ENCODE measurements around the gene KLHDC8A.
A peak's percentile ranks its signal among the peaks of the same experiment; 100 is the strongest.

The KLHDC8A gene

DNA sequence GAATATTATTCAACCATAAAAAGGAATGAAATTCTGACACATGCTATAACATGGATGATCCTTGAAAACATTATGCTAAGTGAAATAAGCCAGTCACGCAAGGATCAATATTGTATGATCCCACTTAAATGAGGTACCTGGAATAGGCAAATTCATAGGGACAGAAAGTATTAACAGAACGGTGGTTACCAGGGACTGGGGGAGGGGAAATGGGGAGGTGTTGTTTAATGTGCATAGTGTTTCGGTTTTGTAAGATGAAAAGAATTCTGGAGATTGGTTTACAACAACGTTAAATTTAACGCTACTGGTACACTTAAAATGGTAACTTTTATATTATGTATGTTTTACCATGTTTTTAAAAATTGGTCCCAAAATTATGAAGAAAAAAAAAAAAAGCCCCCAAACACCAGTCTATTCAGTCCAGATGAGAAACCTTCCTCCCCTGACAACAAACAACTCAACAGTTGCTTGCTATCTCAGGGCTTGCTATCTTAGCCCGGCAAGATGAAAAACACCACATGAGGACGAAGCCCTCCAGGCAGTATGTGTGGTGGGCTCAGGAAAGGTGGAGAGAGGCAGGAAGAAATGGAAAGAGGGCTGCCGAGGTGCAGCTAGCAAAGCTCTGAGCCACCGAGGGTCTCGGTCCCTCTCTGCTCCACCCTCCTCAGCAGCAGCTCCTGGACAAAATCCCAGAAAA lies 43.7 kb downstream of the KLHDC8A start:
- peaks cover 46% of the 10 kb centered on the region for H3K4me1 ChIP-seq (ENCODE audit: control insufficient read depth, low read depth, low read length)
- H3K4me3 ChIP-seq (ENCODE audit: low read length), result peak overlapping the region; percentile 44
- H3K27me3 ChIP-seq (ENCODE audit: control insufficient read depth, insufficient read depth, low read length), result no peaks in the 10 kb centered on the region
- H3K9me3 ChIP-seq (ENCODE audit: control insufficient read depth, low read depth, low read length), result no peaks in the 10 kb centered on the region
- peak overlapping the region; percentile 92 for H3K27ac ChIP-seq (ENCODE audit: low read length)
- peaks cover 36% of the 10 kb centered on the region for H3K36me3 ChIP-seq (ENCODE audit: control insufficient read depth, low read depth, low read length)
- peak overlapping the region; percentile 75 for H3K9ac ChIP-seq (ENCODE audit: low read length)

DNA sequence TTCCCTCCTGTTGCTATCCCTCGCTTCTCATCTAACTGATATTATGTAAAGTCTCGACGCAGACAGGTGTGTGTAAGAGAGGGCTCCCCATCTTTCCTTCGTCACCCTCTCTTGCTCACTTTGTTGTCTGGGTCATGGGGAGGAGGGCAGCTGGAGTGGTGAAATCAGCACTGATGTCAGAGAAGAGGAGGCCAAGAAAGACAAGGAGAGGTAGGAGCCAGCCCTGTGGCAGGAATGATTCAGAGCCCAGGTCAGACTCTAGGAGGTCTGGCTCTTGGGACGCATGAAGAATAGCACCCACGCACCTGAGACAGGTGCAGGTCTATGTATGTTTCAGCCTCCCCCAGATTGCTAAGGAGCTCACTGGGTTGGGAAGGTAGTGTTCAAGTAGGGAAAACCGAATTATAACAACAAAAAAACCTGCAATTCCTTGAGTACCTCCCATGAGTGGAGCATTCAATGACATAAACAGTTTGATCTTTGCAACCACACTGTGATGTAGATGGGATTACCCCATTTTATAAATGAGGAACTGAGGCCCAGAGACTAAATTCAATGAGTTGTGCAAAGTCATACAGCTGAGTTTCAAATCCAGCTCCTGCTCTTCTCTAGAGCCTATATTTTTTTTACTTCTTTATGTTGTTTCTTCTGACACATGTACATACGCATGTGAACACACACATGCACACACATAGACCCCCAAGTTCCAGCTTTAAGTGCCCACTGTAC lies 45.6 kb downstream of the KLHDC8A start:
- Histone ChIP-seq H3K27me3 (ENCODE audit: control insufficient read depth, insufficient read depth, low read length) (no peaks in the 10 kb centered on the region), H3K4me3 (ENCODE audit: low read length) (no peak overlapping the region), H3K9me3 (ENCODE audit: control insufficient read depth, low read depth, low read length) (no peaks in the 10 kb centered on the region), H3K9ac (ENCODE audit: low read length) (no peak overlapping the region), H3K27ac (ENCODE audit: low read length) (no peak overlapping the region), H3K36me3 (ENCODE audit: control insufficient read depth, low read depth, low read length) (peaks cover 55% of the 10 kb centered on the region), H3K4me1 (ENCODE audit: control insufficient read depth, low read depth, low read length) (peaks cover 32% of the 10 kb centered on the region)

DNA sequence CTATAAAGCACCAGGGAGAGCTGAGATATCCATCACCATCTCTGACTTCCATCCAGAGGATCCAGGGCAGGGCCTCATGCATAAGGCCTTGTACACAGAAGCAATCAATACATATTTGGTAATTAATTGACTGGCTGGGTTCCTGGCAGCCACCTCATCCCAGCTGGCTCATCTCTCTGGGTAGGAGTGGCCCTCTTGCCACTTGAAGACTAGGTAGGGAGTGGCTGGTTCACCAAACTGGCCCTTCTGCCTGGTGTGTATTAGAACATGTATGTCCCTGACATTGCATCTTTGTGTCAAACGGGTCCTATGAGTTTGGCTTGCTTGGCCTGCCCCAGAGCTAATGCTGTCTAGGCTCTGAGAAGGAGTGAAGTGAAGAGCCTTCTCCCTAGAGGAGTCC lies 47.0 kb downstream of the KLHDC8A start:
- H3K36me3 ChIP-seq (ENCODE audit: control insufficient read depth, low read depth, low read length), result peaks cover 68% of the 10 kb centered on the region
- peaks cover 27% of the 10 kb centered on the region for H3K4me1 ChIP-seq (ENCODE audit: control insufficient read depth, low read depth, low read length)
- H3K27me3 ChIP-seq (ENCODE audit: control insufficient read depth, insufficient read depth, low read length), result no peaks in the 10 kb centered on the region
- H3K4me3 ChIP-seq (ENCODE audit: low read length), result no peak overlapping the region
- H3K9me3 ChIP-seq (ENCODE audit: control insufficient read depth, low read depth, low read length), result no peaks in the 10 kb centered on the region
- no peak overlapping the region for H3K27ac ChIP-seq (ENCODE audit: low read length)
- no peak overlapping the region for H3K9ac ChIP-seq (ENCODE audit: low read length)

DNA sequence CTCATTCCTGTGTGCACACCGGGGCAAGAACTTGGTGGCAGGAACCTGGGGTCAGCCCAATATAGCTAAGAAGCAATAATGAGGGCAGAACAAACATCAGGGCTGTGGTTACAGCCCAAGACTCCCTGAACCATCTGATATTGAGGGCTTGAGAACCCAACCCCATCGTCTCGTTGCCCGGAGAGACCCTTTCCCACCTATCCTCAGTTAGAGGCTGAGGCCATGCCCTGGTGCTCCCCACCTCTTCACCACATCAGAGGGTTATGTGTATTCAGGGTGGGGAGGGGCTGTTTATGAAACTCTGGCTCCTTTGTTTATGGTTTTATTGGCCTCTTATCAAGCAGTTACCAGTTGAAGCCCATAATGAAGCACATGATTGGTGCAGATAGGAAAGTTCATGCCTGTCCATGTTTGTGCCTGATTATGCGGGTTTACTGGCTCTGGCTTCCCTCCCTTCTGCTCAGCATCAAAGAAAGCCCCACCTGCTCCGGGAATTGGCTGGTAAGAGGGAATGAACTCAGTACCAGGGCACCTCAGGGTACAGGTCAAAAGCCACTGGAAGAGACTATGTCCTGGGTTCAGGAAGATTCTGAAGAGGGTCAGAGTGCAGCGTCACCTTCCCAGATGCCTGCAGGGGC lies 49.7 kb downstream of the KLHDC8A start:
- Histone ChIP-seq H3K27ac (ENCODE audit: low read length) (no peak overlapping the region), H3K9me3 (ENCODE audit: control insufficient read depth, low read depth, low read length) (no peaks in the 10 kb centered on the region), H3K27me3 (ENCODE audit: control insufficient read depth, insufficient read depth, low read length) (no peaks in the 10 kb centered on the region), H3K9ac (ENCODE audit: low read length) (no peak overlapping the region), H3K4me3 (ENCODE audit: low read length) (no peak overlapping the region), H3K36me3 (ENCODE audit: control insufficient read depth, low read depth, low read length) (peaks cover 88% of the 10 kb centered on the region), H3K4me1 (ENCODE audit: control insufficient read depth, low read depth, low read length) (peaks cover 8% of the 10 kb centered on the region)

DNA sequence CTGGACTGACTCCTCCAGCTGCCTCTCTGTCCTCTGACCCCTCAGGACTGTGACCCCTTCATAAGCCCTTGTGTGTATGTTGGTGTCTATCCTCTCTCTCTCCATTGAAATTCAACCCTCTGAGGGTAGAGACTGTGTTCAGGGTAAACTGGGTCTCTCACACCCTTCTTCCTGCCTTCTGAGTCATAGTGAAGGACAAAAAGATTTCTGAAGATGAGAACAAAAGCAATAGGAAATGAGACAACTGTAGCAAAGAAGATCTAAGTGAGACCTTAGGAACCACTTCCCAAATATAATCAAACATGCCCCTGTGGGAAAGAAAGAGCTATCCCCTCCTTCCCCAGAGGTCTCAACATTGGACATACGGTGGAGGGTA lies 52.0 kb downstream of the KLHDC8A start:
- H3K27ac ChIP-seq (ENCODE audit: low read length), result no peak overlapping the region
- H3K9ac ChIP-seq (ENCODE audit: low read length), result no peak overlapping the region
- H3K4me1 ChIP-seq (ENCODE audit: control insufficient read depth, low read depth, low read length), result peaks cover 23% of the 10 kb centered on the region
- H3K4me3 ChIP-seq (ENCODE audit: low read length), result no peak overlapping the region
- no peaks in the 10 kb centered on the region for H3K9me3 ChIP-seq (ENCODE audit: control insufficient read depth, low read depth, low read length)
- H3K36me3 ChIP-seq (ENCODE audit: control insufficient read depth, low read depth, low read length), result peaks cover 68% of the 10 kb centered on the region
- H3K27me3 ChIP-seq (ENCODE audit: control insufficient read depth, insufficient read depth, low read length), result no peaks in the 10 kb centered on the region

DNA sequence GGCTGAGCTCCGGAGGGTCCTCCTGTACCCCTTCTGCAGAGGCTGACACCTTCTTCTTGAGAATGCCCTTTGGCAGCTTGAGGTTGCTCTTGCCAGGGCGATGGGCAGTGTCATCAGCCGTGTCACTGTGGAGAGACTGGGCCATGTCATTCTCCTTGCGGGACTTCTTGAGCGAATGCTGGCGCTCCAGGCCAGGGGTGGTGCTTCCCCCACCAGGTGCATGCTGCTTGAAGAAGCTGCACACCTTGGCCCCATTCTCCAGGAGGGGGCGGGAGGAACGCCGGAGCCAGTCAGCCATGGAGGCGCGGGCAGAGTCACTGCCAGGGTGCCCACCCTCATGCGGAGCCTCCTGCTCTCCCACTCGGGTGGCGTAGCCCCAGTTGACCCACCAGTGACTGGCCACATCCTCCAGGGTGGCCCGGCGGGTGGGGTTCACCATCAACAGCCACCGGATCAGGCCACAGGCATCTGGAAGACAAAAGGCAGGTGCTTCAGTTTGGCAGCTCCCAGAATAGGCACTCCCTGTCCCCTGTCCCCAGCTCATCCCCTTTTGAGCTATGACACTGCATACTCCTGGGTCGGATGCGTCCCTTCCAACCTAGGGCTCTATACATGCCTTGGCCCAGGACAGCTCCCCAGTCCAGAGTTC lies 52.6 kb downstream of the KLHDC8A start:
- no peaks in the 10 kb centered on the region for H3K27me3 ChIP-seq (ENCODE audit: control insufficient read depth, insufficient read depth, low read length)
- H3K27ac ChIP-seq (ENCODE audit: low read length), result no peak overlapping the region
- H3K4me1 ChIP-seq (ENCODE audit: control insufficient read depth, low read depth, low read length), result peaks cover 23% of the 10 kb centered on the region
- H3K4me3 ChIP-seq (ENCODE audit: low read length), result no peak overlapping the region
- H3K9me3 ChIP-seq (ENCODE audit: control insufficient read depth, low read depth, low read length), result no peaks in the 10 kb centered on the region
- H3K9ac ChIP-seq (ENCODE audit: low read length), result no peak overlapping the region
- H3K36me3 ChIP-seq (ENCODE audit: control insufficient read depth, low read depth, low read length), result peaks cover 63% of the 10 kb centered on the region

DNA sequence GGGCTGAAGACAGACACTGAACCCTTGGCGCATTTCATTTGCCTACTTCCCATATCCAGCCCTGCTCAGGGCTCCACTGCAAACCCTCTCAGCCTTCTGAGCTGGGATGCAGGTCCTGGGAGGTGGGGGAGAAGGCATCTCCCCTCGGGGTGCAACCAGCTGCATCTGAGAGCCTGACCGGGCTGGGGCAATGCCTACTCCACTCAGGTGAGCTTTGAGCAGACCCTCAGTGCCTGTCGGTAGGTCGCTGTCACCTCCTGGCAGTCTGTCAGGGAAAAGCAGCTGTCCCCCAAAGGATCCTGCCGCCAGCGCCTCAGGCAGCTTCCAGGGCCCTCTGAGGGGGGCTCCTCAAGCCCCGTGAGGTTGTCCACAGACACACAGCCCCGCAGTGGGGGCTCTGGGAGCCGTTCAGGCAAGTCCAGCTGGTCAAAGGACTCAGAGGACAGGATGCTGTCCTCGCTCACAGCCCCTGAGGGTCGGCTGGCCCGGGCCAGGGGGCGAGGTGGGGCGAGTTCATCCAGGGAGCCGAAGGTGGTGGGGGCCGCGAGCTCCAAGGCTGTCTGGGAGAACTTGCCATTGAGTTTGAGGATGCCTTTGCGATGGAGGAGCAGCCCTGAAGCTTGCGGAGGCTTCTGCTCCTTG lies 53.4 kb downstream of the KLHDC8A start:
- Histone ChIP-seq H3K27ac (ENCODE audit: low read length) (no peak overlapping the region), H3K4me3 (ENCODE audit: low read length) (no peak overlapping the region), H3K9me3 (ENCODE audit: control insufficient read depth, low read depth, low read length) (no peaks in the 10 kb centered on the region), H3K9ac (ENCODE audit: low read length) (no peak overlapping the region), H3K36me3 (ENCODE audit: control insufficient read depth, low read depth, low read length) (peaks cover 55% of the 10 kb centered on the region), H3K4me1 (ENCODE audit: control insufficient read depth, low read depth, low read length) (peaks cover 28% of the 10 kb centered on the region), H3K27me3 (ENCODE audit: control insufficient read depth, insufficient read depth, low read length) (no peaks in the 10 kb centered on the region)

DNA sequence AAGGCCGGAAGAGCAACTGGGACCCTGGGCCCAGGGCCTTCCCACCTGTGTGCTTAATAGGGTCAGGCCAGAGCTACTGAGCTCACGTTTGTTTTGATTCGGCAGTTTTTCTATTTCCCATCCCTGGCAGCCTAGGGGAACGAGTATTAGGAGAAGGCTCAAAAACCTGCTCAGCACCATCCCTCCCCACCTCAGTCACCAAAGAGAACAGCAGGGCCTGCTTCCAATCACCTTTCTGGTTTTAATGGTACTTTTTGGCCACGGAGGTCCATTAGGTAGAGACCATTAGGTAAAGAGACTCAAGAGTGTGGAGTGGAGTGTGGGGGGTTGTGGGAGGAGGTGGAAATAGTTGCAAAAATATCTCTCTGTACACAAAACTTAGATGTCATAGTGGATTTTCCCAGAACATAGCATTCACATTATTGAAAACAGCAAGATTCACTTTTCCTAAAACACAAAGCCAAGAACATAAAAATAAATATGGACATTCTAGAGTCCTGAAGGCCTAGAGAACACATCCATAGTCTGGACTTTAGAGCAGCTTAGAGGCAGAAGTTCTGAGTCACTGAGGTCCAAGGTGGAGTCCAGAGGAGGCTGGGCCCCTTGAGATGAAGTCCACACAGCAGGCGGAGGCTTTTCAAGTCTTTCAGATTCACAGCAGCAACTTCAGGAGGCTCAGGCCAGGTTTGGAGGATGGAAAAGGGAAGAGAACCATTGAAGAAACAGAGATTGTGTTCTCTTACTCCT lies 54.7 kb downstream of the KLHDC8A start:
- H3K9me3 ChIP-seq (ENCODE audit: control insufficient read depth, low read depth, low read length), result no peaks in the 10 kb centered on the region
- no peak overlapping the region for H3K4me3 ChIP-seq (ENCODE audit: low read length)
- peaks cover 31% of the 10 kb centered on the region for H3K4me1 ChIP-seq (ENCODE audit: control insufficient read depth, low read depth, low read length)
- peak overlapping the region; percentile 44 for H3K9ac ChIP-seq (ENCODE audit: low read length)
- peaks cover 41% of the 10 kb centered on the region for H3K36me3 ChIP-seq (ENCODE audit: control insufficient read depth, low read depth, low read length)
- no peaks in the 10 kb centered on the region for H3K27me3 ChIP-seq (ENCODE audit: control insufficient read depth, insufficient read depth, low read length)
- H3K27ac ChIP-seq (ENCODE audit: low read length), result peak overlapping the region; percentile 89

DNA sequence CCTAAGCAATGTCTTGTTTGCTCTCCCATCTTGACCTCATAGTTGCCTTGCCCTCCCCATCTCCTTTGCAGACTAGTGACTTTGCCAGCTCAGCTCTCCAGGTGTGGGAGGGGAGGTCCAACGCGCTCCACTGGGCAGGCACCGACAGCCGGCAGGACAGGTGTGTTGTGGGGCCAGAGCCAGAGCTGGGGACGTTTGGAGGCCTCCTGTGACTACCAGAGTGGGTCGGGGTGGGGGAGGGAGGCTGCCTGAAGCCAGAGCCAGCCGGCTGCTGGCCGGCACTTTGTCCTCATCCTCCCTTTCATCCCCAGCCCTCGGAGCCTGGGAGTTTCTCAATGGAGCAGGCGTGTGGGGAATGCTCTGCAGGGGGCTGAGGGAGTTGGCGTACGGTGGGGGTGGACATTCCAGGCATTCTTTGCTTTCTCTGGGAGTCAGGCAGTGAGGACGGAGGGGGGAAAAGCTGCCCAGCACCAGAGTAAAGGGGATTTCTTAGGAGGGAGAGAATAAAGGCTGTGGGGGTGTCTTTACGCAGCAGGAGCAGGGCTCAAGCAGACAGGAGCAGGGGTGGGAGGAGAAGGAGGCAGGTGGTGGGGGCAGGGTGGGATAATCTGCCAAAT lies 55.4 kb downstream of the KLHDC8A start:
- no peaks in the 10 kb centered on the region for H3K27me3 ChIP-seq (ENCODE audit: control insufficient read depth, insufficient read depth, low read length)
- H3K9me3 ChIP-seq (ENCODE audit: control insufficient read depth, low read depth, low read length), result no peaks in the 10 kb centered on the region
- peak overlapping the region; percentile 89 for H3K9ac ChIP-seq (ENCODE audit: low read length)
- peaks cover 31% of the 10 kb centered on the region for H3K4me1 ChIP-seq (ENCODE audit: control insufficient read depth, low read depth, low read length)
- H3K27ac ChIP-seq (ENCODE audit: low read length), result peak overlapping the region; percentile 99
- H3K36me3 ChIP-seq (ENCODE audit: control insufficient read depth, low read depth, low read length), result peaks cover 34% of the 10 kb centered on the region
- peak overlapping the region; percentile 59 for H3K4me3 ChIP-seq (ENCODE audit: low read length)

DNA sequence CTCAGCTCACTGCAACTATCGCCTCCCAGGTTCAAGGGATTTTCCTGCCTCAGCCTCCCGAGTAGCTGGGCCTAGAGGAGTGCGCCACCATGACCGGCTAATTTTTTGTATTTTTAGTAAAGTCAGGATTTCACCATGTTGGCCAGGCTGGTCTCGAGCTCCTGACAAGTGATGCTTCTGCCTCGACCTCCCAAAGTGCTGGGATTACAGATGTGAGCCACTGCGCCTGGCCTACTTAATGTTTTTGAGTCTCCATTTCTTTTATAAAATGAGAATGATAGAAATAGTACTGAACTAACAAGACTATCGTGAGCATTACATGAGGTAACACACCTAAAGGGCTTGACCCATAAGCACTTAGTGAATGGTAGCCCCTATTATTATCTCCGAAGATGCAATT lies 56.6 kb downstream of the KLHDC8A start:
- H3K36me3 ChIP-seq (ENCODE audit: control insufficient read depth, low read depth, low read length), result peaks cover 24% of the 10 kb centered on the region
- H3K9ac ChIP-seq (ENCODE audit: low read length), result peak overlapping the region; percentile 4
- no peaks in the 10 kb centered on the region for H3K27me3 ChIP-seq (ENCODE audit: control insufficient read depth, insufficient read depth, low read length)
- H3K9me3 ChIP-seq (ENCODE audit: control insufficient read depth, low read depth, low read length), result no peaks in the 10 kb centered on the region
- H3K4me3 ChIP-seq (ENCODE audit: low read length), result no peak overlapping the region
- peaks cover 41% of the 10 kb centered on the region for H3K4me1 ChIP-seq (ENCODE audit: control insufficient read depth, low read depth, low read length)
- peak overlapping the region; percentile 45 for H3K27ac ChIP-seq (ENCODE audit: low read length)

Data from iPS-18a (cell line).